Esophagus (tissue), 2 donors: ENCODE measurements around the gene CACNA1H. TPM values are rescaled to one million over a fixed set of nuclear protein-coding genes. Genes with fewer than 3 reads are reported as not detected.

Experiments used
- H3K27ac ChIP-seq, 2 donors: one replicate each; pipeline ENCODE4 v1.5.1; 2013; ENCODE audit warnings: low read depth in 2 of 2, mild to moderate bottlenecking in 2 of 2, inconsistent platforms in 1 of 2, low read length in 1 of 2, moderate library complexity in 1 of 2
- H3K27me3 ChIP-seq, 2 donors: one replicate each; pipeline ENCODE4 v1.6.1; 2013; ENCODE audit warnings: low read length in 2 of 2, control low read depth in 1 of 2, mild to moderate bottlenecking in 1 of 2; ENCODE audit not compliant: insufficient read depth in 2 of 2, control insufficient read depth in 1 of 2
- H3K36me3 ChIP-seq, 2 donors: one replicate each; pipeline ENCODE4 v1.6.1; 2013; ENCODE audit warnings: low read length in 1 of 2; ENCODE audit not compliant: control insufficient read depth in 2 of 2, insufficient read depth in 2 of 2
- H3K4me1 ChIP-seq, 2 donors: one replicate each; pipeline ENCODE4 v1.6.1; 2013; ENCODE audit warnings: low read length in 1 of 2; ENCODE audit not compliant: control insufficient read depth in 2 of 2, insufficient read depth in 2 of 2
- H3K4me3 ChIP-seq, 2 donors: one replicate each; pipeline ENCODE4 v1.5.1; 2013; ENCODE audit warnings: low read length in 2 of 2, mild to moderate bottlenecking in 2 of 2, low read depth in 1 of 2, moderate library complexity in 1 of 2
- H3K9me3 ChIP-seq, 2 donors: one replicate each; pipeline ENCODE4 v1.6.1; 2013; ENCODE audit warnings: mild to moderate bottlenecking in 2 of 2, low read depth in 1 of 2, low read length in 1 of 2, moderate library complexity in 1 of 2; ENCODE audit not compliant: control insufficient read depth in 2 of 2, insufficient read depth in 1 of 2
- WGBS, 2 donors: extraction: QIAGEN DNeasy Blood & Tissue Kit; methylation state at CpG; one replicate each; pipeline ENCODE4 v1.1.7; 2013; 5-methylcytosine and 5-hydroxymethylcytosine counted together
- polyA plus RNA-seq, 2 donors: library from polyadenylated mRNA; stranded (reverse); fragments of 200-250 nt; gene quantifications; one replicate each; pipeline ENCODE4 v1.2.3, GENCODE V29; 2013
- donor health status: healthy with polysubstance abuse.
- donor health status: Bipolar disorder and iron deficiency.

The CACNA1H gene
- 1 to 10 TPM; 6.4 to 6.5 TPM for polyA plus RNA-seq

GRCh38 chr16:1152651-1153259, at the start of gene CACNA1H:
Gene CACNA1H, plus strand, starts transcription at chr16:1153106. Its CDS starts 632 bp downstream, at chr16:1153738.
- 0 to 2% methylated on average over 10 to 96 of the region's 98 CpGs for WGBS, 2 donors
- peaks cover 0 to 23% of the 10 kb centered on the region in 2 donors for H3K27me3 ChIP-seq
- H3K9me3 ChIP-seq: peaks cover 0 to 6% of the 10 kb centered on the region in 2 donors
- H3K4me3 ChIP-seq: peak within 1 kb of the TSS; percentile 40 to 43
- H3K4me1 ChIP-seq: peaks cover 3 to 5% of the 10 kb centered on the region in 2 donors
- no peaks in the 10 kb centered on the region for H3K36me3 ChIP-seq
- H3K27ac ChIP-seq: peak within 1 kb of the TSS; percentile 63 to 74

GRCh38 chr16:1103636-1103980, 49.3 kb upstream of the CACNA1H start:
- H3K4me1 ChIP-seq: peaks cover 2 to 4% of the 10 kb centered on the region in 2 donors
- no peak overlapping the region for H3K4me3 ChIP-seq
- H3K27ac ChIP-seq: no peak overlapping the region
- peaks cover 0 to 4% of the 10 kb centered on the region in 2 donors for H3K9me3 ChIP-seq
- H3K27me3 ChIP-seq: peaks cover 0 to 7% of the 10 kb centered on the region in 2 donors
- WGBS, 2 donors: 27 to 30% methylated on average over 11 of the region's 11 CpGs
- H3K36me3 ChIP-seq: no peaks in the 10 kb centered on the region

- Histone ChIP-seq H3K9me3 (peaks cover 0 to 4% of the 10 kb centered on the region in 2 donors), H3K27me3 (peaks cover 0 to 9% of the 10 kb centered on the region in 2 donors), H3K4me1 (peaks cover 6 to 10% of the 10 kb centered on the region in 2 donors), H3K27ac (no peak overlapping the region), H3K4me3 (no peak overlapping the region), H3K36me3 (no peaks in the 10 kb centered on the region)
- WGBS, 2 donors: 24 to 28% methylated on average over 22 to 26 of the region's 26 CpGs
These were observed 46.9 kb upstream of the CACNA1H start for GRCh38 chr16:1105888-1106620.

- H3K9me3 ChIP-seq: peaks cover 0 to 4% of the 10 kb centered on the region in 2 donors
- no peaks in the 10 kb centered on the region for H3K36me3 ChIP-seq
- H3K4me1 ChIP-seq: peaks cover 6 to 10% of the 10 kb centered on the region in 2 donors
- H3K4me3 ChIP-seq: no peak overlapping the region
- peaks cover 0 to 9% of the 10 kb centered on the region in 2 donors for H3K27me3 ChIP-seq
- H3K27ac ChIP-seq: no peak overlapping the region
- 71 to 73% methylated on average over 16 of the region's 16 CpGs for WGBS, 2 donors
These were observed 46.2 kb upstream of the CACNA1H start for GRCh38 chr16:1106659-1107058.

GRCh38 chr16:1107141-1107540, 45.8 kb upstream of the CACNA1H start:
- WGBS, 2 donors: 59 to 64% methylated on average over 22 of the region's 22 CpGs
- H3K4me1 ChIP-seq: peaks cover 6 to 10% of the 10 kb centered on the region in 2 donors
- no peak overlapping the region for H3K4me3 ChIP-seq
- H3K36me3 ChIP-seq: no peaks in the 10 kb centered on the region
- H3K27ac ChIP-seq: no peak overlapping the region
- H3K9me3 ChIP-seq: peaks cover 0 to 4% of the 10 kb centered on the region in 2 donors
- peaks cover 0 to 9% of the 10 kb centered on the region in 2 donors for H3K27me3 ChIP-seq

GRCh38 chr16:1107731-1108130, 45.2 kb upstream of the CACNA1H start:
- Histone ChIP-seq H3K36me3 (no peaks in the 10 kb centered on the region), H3K9me3 (peaks cover 0 to 4% of the 10 kb centered on the region in 2 donors), H3K4me3 (no peak overlapping the region), H3K27me3 (peaks cover 0 to 9% of the 10 kb centered on the region in 2 donors), H3K27ac (no peak overlapping the region), H3K4me1 (peaks cover 6 to 10% of the 10 kb centered on the region in 2 donors)
- 63 to 70% methylated on average over 10 to 12 of the region's 12 CpGs for WGBS, 2 donors

- no peak overlapping the region for H3K27ac ChIP-seq
- no peak overlapping the region for H3K4me3 ChIP-seq
- H3K4me1 ChIP-seq: peaks cover 4 to 6% of the 10 kb centered on the region in 2 donors
- 25 to 26% methylated on average over 42 of the region's 42 CpGs for WGBS, 2 donors
- no peaks in the 10 kb centered on the region for H3K36me3 ChIP-seq
- H3K27me3 ChIP-seq: peaks cover 0 to 4% of the 10 kb centered on the region in 2 donors
- H3K9me3 ChIP-seq: peaks cover 0 to 4% of the 10 kb centered on the region in 2 donors
These were observed 44.3 kb upstream of the CACNA1H start for GRCh38 chr16:1108299-1109252.

- no peaks in the 10 kb centered on the region for H3K36me3 ChIP-seq
- 32 to 43% methylated on average over 19 of the region's 19 CpGs for WGBS, 2 donors
- H3K27me3 ChIP-seq: peaks cover 0 to 4% of the 10 kb centered on the region in 2 donors
- H3K4me3 ChIP-seq: no peak overlapping the region
- H3K27ac ChIP-seq: no peak overlapping the region
- peaks cover 4 to 6% of the 10 kb centered on the region in 2 donors for H3K4me1 ChIP-seq
- H3K9me3 ChIP-seq: peaks cover 0 to 4% of the 10 kb centered on the region in 2 donors
These were observed 43.3 kb upstream of the CACNA1H start for GRCh38 chr16:1109648-1110047.
